ENCODE measurements around the gene PPP6C.
"Not testable (repeated sequence)": the region's sequence is repeated elsewhere in the genome, so short reads cannot be mapped to it uniquely, and the experiment has no call there.

The PPP6C gene

GRCh38 chr9:125189361-125190289 is at the start of gene PPP6C:
TSS of gene PPP6C (minus strand) at chr9:125189803. CDS start at chr9:125189718, 85 bp downstream.
- peak; percentile 98 for DNase-seq (ENCODE audit: low spot score)

GRCh38 chr9:125238915-125239446 is 49.4 kb upstream of the PPP6C start:
- DNase-seq (ENCODE audit: low spot score) = no peak

DNA sequence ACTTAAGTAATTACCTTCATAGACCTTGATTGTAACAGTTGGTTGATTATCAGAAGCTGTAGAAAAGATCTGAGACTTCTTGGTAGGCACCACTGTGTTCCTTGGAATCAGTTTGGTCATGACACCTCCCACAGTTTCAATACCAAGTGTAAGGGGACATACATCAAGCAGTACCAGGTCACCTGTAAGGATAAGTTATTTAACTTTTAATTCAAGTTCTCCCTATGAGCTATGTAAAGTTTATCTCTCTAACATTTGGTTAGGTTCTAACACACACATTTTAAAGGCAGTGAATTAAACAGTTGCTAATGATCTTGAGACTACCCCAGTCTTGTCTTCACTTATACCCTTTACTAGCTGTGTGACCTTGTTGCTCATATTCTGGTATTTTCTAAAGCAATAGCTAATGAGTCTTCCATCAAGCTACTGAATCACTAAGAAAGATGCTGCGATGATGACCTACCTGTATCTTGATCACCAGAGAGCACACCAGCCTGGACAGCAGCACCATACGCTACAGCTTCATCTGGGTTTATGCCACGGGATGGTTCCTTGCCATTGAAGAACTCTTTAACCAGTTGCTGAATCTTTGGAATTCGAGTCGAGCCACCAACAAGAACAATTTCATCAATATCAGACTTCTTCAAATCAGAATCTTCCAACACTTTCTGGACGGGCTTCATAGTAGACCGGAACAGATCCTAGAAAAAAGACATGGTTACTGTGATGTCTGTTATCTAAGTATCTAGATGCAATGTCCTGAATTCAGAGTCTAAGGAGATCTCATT is 48.7 kb upstream of the PPP6C start:
- no peak for DNase-seq (ENCODE audit: low spot score)

DNA sequence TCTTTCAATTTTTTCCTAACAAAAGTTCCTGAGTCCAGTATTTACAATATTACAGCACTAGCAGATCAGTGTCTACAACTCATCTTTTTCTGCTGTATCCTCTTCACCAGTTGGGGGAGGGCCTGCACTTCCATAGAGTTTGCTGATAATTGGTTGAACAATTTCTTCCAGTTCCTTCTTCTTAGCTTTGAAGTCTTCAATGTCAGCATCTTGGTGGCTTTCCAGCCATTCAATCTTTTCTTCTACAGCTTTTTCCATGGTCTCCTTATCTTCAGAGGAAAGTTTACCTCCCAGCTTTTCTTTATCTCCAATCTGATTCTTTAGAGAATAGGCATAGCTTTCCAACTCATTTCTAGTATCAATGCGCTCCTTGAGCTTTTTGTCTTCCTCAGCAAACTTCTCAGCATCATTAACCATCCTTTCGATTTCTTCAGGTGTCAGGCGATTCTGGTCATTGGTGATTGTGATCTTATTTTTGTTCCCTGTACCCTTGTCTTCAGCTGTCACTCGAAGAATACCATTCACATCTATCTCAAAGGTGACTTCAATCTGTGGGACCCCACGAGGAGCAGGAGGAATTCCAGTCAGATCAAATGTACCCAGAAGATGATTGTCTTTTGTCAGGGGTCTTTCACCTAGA is 47.0 kb upstream of the PPP6C start:
- not testable (repeated sequence) for DNase-seq (ENCODE audit: low spot score)

DNA sequence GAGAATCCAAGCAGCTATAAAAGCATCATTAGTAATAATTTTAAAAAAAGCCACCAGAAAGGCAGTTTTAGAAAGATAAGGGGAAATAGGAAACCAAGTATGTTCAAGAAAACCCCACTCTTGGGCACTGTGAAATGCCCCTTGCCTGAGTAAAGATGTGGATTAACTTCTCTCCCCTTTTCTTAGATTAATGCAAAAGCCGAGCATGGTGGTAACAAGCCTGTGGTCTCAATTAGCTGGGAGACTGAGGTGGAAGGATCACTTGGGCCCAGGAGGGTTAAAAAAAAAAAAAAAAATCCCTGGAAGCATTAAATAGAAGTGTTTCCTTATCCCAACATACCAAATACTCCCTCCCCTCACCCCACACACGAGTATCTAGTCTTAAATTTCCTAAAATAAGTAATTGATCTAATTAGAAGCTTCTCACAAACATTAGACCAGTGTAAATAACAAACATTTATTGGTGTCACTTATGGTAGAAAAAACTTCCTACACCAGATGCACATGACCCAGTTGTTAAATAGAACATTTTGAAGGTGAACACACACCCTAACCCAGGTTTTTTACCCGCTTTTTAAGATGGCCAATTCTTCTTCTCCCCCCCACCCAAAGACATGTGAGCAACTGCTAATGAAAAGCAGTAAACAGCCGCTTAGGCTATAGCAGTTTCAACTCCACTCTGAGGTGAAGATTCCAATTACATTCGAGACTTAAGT is 46.4 kb upstream of the PPP6C start:
- no peak for DNase-seq (ENCODE audit: low spot score)

- not testable (repeated sequence) for DNase-seq (ENCODE audit: low spot score)
These were observed 44.5 kb upstream of the PPP6C start for GRCh38 chr9:125234099-125234498.

GRCh38 chr9:125233678-125234077 is 44.1 kb upstream of the PPP6C start:
- DNase-seq (ENCODE audit: low spot score) = no peak

DNA sequence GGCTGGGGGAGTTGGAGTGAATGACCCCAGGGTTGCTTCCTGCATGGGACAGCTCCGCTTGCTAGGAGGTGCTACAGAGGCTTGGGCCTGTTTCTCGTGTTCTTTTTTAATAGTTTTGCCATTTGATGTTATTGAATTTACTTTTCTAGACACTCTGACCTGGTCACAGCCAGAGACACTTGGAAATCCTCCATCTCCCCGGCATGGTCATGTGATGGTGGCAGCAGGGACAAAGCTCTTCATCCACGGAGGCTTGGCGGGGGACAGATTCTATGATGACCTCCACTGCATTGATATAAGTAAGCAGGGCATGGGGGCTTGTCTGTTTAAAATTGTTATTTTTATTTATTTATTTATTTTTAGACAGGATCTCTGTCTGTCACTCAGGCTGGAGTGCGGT is 38.2 kb upstream of the PPP6C start:
- no peak for DNase-seq (ENCODE audit: low spot score)

DNA sequence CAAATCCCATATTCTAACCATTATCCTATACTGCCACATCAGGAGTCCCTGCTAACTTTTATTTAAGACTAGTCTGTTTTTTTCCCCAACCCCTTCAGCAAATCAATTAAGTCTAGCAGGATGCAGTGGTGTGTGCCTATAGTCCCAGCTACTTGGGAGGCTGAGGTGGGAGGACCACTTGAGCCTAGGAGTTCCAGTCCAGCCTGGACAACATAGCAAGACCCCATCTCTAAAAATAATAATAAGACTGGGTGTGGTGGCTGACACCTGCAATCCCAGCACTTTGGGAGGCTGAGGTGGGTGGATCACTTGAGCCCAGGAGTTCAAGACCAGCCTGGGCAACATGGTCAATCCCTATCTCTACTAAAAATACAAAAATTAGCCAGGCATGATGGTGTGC is 35.3 kb upstream of the PPP6C start:
- DNase-seq (ENCODE audit: low spot score) = not testable (repeated sequence)

DNA sequence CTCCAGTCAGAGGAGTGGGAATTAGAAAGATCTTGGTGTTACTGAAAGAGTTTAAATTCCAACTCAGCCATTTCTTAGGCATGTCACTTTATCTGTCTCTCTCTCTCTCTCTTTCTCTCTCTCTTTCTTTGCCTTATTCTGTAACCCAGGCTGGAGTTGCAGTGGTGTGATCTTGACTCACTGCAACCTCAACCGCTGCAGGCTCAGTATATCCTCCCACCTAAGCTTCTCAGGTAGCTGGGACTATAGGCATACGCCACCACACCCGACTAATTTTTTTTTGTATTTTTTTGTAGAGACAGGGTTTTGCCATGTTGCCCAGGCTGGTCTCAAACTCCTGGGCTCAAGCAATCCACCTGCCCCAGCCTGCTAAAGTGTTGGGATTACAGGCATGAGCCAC is 29.0 kb upstream of the PPP6C start:
- no peak for DNase-seq (ENCODE audit: low spot score)

DNA sequence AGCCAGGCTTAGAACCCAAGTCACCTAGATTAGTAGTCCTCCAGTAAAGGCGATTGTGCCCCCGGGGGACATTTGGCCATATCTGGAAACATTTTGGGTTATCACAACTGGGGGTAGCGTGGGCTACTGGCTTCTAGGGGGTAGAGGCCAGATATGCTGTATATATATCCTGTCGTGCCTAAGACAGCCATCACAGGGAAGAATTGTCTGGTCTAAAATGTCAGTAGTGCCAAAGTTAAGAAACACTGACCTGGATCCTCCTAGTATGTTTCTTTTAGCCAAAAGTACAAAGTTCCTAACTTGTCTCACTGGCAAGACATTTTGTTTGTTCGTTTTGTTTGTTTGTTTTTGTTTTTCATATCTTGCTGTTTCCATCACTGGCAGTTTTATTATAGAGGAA is 24.6 kb upstream of the PPP6C start:
- DNase-seq (ENCODE audit: low spot score) = no peak

- no peak for DNase-seq (ENCODE audit: low spot score)
These were observed 14.9 kb upstream of the PPP6C start for GRCh38 chr9:125204477-125204876.

DNA sequence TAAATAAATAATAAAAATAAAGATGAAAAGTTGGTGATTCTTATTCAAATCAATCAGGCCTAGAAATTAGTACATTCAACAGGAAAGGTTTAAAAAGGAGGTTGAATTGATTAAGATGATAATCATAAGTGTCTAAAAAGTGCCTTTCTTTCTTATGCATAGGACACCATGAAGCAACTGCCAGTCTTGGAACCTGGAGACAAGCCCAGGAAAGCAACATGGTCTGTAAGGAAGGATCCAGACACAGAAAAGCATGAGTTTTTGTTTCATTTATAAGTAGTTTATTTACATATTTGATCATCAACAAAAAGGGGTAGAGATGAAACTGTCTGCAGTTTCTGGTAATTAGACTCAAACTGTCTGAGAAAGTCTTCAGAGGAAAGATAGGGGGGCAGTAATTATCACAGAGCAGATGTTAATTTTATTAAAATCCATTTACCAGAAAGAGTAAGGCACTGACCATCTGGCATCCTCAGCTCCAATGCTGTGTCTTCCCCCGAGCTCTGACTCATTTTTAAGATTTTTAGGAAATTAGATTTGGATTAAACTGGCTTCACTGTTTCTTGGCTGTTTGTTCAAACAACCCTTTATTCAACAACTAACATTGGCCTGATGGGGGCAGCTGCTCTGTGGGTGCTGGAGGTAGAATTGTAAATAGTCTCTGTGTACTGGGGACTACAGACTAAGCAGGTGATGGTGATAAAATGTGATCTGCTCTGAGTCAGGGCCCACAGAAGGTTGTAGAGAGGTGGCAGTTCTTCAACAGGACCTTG is 13.4 kb upstream of the PPP6C start:
- DNase-seq (ENCODE audit: low spot score) = peak; percentile 66

- peak; percentile 96 for DNase-seq (ENCODE audit: low spot score)
These were observed 10.8 kb upstream of the PPP6C start, which contains the start of gene RABEPK for GRCh38 chr9:125200216-125201047. TSS of gene RABEPK (plus strand) at chr9:125200542. CDS start at chr9:125203014, 2,472 bp downstream.

- not testable (repeated sequence) for DNase-seq (ENCODE audit: low spot score)
These were observed 6.0 kb upstream of the PPP6C start for GRCh38 chr9:125195591-125195990.

GRCh38 chr9:125194466-125194865 is 4.9 kb upstream of the PPP6C start:
- not testable (repeated sequence) for DNase-seq (ENCODE audit: low spot score)

DNA sequence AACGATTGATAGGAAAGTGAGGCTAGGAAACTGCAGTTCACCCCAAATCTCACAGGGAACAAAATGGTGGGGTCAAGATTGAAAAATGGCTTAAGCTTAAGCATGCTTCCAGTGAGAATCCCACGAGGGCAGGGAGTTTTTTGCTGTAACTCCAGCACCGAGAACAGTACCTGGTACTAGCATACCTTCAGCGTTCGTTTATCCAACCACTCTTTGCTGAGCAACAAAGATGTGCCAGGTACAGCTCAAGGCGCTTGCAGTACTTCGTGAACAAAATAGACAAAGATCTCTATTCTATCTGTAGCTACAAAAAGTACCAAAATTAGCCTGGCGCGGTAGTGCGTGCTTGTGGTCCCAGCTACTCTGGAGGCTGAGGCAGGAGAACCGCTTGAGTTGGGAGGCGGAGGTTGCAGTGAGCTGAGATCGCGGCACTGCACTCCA is 778 bp upstream of the PPP6C start:
- no peak for DNase-seq (ENCODE audit: low spot score)

DNA sequence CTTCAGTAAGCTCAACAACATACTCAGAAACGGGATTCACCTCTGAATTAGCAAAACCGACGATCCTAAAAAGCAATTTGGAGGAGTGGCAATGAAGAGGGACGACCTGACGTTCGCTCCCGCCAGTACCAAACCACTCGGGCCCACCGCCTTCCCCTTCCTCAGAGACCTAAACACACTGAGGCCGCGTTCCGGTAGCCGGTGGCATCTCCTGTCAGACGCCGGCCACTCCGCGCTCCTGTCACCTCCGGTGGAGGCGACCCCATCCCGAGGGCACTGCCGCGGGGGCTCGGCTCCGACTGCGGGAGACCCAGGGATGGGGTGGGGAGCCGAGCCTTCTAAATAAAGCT is 617 bp downstream of the PPP6C start:
- no peak for DNase-seq (ENCODE audit: low spot score)

DNA sequence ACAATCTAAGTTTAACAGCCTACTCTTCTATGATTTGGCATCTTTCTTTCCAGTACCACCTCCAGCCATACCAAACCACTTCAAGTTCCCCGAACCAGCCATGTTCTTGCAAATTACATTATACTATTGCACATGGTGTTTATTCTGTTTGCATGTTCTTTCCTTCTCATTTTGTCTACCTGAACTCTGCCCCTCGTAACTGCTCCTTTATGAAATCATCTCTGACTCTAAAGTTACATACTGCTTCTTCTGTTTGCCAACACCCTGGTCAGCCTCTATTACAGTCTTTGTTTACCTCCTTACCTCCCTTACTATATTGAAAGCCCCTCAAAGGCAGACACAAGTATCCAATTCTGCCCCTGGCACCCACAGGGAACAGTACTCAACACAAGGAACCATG is 6.0 kb downstream of the PPP6C start:
- DNase-seq (ENCODE audit: low spot score) = no peak

- DNase-seq (ENCODE audit: low spot score) = no peak
These were observed 6.5 kb downstream of the PPP6C start for GRCh38 chr9:125183054-125183453.
